ENCODE results near the gene KCNJ5.
"Not testable (repeated sequence)": the region's sequence is repeated elsewhere in the genome, so short reads cannot be mapped to it uniquely, and the experiment has no call there.

The KCNJ5 gene

DNA sequence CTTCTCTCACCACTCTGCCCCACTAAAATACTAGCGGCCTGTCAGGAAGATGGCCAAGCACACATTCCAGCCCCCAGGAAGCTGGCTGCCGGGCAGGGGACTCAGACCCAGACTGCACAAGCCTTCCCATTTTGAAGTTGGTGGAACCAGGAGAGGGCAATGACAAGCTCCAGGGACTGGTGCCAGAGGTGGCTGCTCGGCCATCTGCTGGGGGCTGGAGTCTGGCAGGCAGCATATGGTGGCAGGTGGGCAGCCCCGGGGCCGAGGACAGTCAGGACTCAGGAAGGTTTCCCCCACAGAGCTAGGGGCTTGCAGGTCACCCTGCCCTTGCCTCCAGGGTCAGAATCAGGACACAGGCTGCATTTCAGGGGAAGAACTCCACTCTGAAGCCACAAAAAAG is 22.6 kb downstream of the KCNJ5 start:
- no peak for DNase-seq (ENCODE audit: low spot score)

DNA sequence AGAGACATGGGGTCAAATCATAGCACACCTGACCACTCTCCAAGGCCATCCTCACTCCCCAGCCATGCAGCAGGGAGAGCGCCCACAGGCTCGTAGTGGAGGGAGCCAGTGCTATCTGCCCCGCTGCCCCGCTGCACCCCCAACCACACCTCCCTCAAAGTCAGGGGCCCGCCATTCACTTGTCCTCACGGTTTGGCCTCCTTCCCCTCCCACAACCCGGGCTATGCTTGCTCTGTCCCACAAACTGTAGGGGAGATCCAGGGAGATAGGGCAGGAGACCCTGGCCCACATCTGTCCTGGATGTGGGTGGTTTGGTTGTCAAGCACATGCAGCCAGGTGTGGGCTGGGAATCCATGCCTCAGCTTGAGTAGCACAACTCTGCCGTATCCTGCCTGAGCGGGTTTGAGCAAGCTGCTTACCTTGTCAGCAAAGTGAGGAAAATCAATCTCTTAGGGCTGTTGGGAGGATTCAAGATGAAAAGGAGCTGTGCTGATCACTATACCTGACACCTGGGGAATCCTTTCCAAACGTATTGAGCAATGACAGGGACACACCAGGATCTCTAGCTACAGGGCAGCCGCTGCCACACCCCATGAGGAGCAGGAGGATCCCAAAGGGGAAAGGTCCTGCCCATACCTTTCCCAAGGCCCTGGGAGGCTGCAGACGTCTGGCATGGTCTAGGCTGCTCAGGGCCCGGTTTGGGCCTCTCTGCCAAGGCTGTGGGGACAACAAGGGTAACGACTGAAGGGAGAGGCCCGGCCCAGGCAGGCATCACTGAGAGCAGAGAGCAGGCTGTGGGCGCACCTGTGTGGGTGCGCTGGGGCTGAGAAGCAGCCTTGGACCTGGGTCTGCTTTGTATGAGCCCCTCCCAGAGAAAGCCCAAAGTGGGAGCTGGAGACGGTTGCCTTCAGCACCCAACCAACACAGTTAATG is 23.3 kb downstream of the KCNJ5 start:
- no peak for DNase-seq (ENCODE audit: low spot score)

DNA sequence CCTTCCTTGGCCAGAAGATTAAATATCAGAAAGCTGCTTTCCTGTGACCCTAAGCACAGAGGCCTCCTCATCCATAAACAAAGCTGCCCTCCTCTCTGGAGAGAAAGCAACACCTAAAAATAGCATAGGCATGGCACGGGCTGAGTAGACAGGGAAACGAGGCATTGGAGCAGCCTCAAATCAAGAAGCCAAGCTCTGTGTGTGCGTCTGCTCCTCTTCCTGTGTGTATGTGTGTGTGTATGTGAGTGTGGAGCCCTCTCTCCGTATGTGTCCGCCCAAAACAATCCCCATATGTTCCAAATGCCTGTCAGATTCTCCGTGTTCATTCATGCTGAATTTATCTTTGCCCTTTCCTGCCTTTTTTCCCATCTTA is 24.0 kb downstream of the KCNJ5 start:
- no peak for DNase-seq (ENCODE audit: low spot score)

DNA sequence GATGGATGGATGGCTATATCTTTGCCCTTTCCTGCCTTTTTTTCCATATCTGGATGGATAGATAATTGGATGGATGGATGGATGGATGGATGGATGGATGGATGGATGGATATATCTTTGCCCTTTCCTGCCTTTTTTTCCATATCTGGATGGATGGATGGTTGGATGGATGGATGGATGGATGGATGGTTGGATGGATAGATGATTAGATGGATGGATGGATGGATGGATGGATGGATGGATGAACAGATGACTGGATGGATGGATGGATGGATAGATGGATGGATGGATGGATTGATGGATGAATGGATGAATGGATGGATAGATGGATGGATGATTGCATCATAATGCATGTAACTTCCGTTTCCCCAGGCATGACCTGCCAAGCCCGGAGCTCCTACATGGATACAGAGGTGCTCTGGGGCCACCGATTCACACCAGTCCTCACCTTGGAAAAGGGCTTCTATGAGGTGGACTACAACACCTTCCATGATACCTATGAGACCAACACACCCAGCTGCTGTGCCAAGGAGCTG is 24.9 kb downstream of the KCNJ5 start:
- DNase-seq (ENCODE audit: low spot score) = no peak

DNA sequence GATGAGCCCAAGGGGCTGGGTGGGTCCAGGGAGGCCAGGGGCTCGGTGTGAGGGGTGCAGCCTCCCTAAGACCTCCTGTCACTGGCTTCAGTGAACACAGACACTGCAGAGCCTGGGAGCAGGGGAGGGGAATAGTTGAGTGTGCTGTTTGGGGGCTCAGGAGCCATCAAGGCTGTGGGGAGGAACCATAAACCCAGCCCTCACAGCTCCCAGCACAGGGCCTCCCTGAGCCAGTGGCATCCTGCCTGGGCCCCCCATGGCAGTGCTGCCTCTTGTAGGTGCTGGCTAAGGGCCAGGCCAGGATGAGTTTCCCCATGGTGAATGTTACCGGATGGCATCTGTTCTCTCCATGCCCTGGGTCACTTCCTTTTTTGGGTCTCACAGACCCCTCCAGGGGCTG is 25.5 kb downstream of the KCNJ5 start:
- DNase-seq (ENCODE audit: low spot score) = no peak

DNA sequence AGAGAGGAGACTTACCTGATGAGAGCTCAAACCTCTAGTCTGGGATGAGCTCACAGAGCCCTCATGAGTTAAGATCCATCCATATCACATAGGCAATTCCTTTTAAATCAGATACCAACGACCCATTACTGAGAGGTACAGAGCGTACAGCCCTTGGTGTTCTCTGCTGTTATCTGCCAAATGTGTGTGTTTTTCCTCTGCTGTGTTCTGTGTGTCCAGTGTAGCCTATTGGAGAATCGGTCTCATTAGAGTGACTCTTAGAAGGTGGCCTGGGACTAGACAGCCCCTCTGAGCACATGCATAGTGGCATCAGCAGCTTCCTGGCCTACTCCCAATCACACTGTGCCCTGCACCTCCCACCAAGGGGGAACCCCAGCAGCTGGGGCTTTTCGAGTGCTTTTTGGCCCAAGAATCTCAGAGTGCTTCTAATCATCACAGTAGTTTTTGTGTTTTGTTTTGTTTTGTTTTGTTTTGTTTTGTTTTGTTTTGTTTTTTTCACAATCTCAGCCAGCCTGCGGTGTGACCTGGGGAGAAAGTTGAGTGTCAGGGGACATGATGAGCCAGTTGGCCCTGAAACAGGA is 26.1 kb downstream of the KCNJ5 start:
- DNase-seq (ENCODE audit: low spot score) = no peak

DNA sequence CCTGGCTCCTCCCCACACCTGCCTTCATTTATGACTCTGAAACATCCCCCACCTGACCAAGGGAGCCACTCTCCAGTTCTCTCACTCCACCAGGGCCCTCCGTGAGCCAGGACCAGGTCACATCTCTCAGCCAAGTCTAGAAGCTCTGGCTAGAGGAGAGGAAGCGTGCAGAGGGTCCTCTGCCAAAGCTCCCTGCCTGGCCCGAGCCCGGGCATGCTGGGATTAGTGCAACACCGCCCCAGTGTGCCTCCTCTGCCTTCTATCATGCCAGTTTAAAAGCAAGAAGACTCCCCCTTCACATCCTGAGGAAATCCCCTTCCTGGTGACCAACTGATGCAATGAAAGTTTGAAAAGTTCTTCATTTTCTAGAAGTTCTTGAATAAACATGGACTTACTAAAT is 28.1 kb downstream of the KCNJ5 start:
- no peak for DNase-seq (ENCODE audit: low spot score)

DNA sequence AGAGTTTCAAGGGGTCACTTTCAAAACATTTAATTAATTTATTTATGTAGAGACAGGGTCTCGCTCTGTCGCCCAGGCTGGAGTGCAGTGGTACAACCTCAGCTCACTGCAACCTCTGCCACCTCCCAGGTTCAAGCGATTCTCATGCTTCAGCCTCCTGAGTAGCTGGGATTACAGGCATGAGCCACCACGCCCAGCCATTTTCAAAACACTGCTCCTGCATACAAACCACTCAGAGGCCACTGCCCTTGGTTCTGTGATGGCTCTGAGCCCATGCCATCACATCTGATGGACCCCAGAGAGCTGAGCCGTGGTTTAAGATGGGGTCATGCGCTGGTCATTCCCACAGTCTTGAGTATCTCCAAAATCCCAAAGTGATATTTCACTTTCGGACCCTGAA is 28.5 kb downstream of the KCNJ5 start:
- not testable (repeated sequence) for DNase-seq (ENCODE audit: low spot score)

DNA sequence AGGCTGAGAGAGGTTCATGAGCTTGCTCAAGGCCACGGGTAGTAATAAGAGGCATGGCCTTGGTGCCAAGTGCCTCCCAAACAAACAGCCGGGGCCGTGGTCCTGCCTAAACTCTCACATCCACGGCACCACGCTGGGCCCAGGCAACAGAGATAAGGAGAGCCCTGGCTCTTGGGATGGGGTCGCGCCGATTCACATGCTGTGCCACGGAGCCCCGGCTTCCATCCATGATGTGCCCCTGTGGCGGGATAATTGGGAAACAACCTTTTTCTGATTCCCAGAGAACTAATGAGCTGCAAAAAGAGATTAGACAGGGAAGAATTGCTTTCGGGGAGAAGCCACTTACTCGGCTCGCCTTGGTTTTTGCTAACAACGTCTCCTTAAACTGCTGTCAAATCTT is 29.5 kb downstream of the KCNJ5 start:
- no peak for DNase-seq (ENCODE audit: low spot score)

DNA sequence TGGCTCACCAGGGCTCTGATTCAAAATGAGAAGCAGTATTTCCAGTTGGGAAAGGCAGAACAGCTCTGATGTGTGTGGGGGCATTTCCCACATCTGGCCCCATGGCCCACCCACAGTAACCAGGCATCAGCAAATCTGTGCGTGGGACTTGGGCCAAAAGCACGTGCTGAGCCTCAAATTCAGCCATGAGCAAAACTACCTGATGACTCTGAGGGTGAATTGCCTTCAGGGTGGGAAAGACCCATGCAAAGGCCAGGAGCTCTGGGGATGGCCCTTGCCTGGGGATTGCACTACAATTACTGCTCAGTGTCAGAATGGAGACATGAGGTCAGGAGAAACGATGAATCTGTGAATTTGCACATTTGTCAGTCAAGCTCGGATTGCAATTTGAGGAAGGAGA is 30.6 kb downstream of the KCNJ5 start:
- DNase-seq (ENCODE audit: low spot score) = no peak

DNA sequence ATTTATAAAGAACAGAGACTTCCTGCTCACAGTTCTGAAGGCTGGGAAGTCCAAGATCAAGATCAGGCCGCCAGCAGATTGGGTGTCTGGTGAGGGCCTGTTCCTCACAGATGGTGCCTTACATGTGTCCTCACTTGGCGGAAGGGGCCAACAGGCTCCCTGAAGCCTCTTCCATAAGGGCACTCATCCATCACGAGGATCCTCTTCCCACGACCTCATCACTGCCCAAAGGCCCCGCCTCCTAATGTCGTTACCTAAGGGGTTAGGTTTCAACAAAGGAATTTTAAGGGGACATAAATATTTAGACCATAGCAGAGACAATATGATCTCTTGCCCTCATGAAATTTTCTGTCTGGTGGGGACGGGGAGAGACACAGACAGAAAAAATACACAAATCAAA is 32.9 kb downstream of the KCNJ5 start:
- no peak for DNase-seq (ENCODE audit: low spot score)

DNA sequence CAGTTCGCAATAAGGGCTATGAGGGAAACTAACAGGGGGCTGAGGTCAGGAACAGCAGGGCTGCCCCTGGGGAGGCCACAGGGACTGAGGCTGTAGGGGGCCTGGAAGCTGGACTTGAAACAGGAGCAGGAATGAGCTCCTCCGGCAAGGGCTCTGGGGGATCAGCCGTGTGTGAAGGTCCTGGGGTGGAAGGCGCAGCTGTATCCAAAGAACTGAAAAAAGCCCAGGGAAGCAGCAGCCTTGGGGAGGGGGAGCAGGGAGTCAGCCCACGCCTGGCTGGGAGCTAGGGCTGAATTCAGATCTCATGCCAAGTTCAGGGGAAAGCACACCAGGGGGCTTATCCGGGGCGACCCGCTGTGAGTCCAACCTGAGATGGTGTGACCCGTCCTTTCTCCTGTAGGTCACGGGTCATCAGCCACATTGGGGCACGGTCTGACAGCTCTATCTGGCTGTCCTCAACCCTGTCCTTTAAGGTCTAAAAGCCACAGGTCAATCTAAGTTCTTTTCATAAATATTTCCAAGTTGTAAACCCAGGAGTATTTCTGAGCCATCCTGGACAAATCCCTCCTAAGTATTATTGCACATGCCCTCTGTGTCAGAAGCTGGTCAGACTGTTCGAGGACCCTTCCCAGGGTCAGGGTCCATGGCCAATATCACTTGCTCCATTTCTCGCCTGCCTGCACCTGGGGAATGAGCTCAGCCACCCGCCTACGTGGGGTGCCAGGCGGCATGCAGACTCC is 33.5 kb downstream of the KCNJ5 start:
- DNase-seq (ENCODE audit: low spot score) = no peak

DNA sequence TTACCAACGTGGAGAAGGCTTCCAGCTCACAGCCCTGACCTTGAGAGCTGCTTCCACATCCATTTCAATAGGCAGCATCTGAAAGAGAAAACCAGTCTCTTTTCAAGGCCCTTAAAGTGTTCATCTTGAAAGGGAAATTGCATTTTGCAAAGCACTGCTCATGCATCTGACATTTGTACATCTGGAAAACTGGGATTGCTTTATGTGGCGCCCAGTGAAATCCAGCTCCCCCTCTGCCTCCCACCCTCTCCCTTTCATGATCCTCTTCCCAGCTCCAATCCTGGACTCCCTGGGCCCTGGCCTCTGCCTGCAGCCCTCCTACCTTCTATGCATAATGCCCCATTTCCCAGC is 34.1 kb downstream of the KCNJ5 start:
- no peak for DNase-seq (ENCODE audit: low spot score)

DNA sequence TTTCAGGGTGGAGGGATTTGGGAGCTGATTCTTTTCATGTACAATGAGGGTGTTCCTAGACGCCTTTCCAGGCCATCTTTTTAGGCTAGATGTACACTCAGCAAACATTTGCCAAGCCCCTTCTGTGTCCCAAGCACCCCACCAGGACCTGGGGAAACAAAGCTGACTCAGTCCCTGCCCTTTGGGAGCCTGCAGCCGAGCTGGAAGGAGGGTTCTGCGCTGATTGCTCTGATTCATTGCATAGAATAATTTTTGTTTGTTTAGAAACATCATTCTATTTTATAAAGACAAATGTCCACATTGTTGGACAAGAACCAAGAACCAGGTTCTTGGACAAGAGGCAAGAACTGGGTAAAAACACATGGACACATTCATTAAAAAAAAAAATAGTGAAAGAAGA is 34.8 kb downstream of the KCNJ5 start:
- DNase-seq (ENCODE audit: low spot score) = no peak

DNA sequence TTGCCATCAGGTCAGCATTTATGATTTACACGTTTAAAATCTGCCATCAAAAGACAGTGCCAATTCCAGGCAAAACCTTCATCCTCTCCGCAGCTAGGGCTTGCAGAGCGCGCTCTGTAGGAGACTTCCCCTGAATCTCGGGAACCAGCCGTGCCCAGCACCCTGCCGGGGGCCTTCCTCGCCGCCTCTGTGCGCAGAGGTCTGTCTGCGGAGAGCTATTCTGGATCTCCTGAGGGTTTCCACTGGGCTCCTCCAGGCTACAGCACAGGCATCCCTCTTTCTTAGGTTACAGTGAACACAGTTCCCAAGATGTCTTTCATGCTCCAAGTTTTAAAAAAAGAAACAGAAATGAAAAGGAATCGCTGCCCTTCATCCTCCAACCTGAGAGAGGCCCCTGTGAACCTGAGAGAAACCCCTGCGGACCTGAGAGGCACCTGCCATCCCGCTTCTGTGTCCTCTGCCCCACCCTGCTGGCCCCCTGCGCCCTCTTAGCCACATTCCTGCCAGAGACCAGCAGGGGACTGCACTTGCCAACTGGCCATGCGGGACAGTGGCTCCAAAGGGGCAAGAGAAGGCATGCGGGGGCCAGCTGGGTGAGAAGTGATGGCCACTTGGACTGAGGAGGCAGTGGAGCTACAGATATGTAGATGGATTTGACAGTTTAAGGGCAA is 35.4 kb downstream of the KCNJ5 start:
- no peak for DNase-seq (ENCODE audit: low spot score)

DNA sequence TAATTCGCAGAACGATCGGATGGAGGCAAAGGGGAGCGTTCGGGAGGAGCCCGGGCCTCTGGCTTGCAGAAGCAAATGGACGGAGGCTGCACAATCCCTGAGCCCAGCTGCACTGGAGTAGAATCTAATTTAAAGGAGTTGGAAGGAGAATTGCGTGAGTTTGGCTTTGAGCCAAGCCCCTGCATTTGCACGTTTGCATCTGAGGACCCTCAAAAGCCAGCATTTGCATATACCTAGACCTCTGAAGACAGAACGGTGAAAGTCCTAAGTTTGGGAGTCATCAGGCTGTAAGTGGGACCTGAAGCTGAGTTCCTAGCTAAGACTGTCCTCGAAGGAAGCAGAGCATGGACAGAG is 35.9 kb downstream of the KCNJ5 start:
- no peak for DNase-seq (ENCODE audit: low spot score)

DNA sequence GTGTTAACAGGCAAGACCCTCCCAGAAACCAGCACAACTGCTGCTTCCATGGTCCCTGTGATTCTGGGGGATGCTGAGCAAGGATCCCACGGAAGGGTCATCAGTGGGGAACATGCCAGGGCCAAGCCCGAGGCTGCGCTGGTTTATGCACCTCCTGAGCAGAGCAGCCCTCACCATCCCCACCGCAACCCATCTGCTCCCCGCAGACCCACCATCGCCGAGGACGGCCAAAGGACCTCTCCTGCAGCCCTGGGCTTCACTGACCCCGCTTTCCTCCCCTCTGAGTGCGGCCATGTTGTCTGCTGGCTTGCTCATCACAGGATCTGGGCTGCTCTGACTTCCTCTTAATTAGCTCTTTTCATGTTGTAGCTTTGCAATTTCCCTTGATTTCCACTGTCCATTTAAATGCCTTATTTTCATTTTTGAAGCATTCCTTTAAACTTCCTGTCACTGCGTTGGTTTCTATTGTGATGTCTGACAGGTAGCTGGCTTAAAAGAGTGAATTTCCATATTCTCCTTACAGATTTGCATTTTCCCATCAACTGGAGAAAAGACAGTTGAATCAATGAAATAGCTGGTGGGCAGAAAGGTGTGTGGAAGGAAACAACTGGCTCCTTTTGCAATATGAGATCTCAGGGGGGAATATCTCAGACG is 36.7 kb downstream of the KCNJ5 start:
- DNase-seq (ENCODE audit: low spot score) = no peak

DNA sequence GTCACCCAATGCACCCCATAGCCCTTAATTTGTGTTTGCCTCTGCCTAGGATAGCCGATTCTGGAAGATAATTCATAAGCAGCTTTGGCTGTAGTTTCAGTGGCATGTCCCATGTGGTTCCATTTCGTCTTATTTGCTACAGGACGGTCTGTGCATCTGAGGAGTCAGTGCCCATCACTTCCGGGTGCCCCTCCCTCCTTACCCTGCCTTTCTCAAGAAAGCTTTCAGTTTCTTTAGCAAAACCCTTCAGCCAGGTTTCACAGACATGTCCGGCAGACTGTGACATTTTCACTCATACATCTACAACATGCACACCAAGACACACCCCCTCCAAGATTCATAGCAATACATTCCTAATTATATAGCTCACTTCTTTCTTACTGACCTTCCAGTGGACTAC is 37.2 kb downstream of the KCNJ5 start:
- DNase-seq (ENCODE audit: low spot score) = no peak

DNA sequence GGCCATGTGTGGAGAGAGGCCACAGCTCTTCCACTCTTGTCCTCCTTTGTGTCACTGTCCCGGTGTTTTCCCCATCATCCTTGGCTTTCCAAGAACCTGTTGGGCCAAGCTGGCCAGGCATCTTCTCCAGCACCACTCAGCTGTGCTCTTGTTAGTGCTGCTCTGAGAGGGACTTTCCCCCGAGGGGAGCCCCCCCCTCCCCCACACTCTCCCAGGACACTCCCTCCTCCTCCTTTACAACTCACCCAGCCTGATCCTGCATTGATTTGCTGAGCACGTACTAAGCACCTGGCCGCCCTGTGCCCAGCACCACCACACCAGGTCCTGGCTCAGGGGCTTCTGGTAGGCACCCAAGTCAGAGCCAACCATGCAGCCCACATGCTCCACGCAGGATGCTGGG is 38.3 kb downstream of the KCNJ5 start:
- DNase-seq (ENCODE audit: low spot score) = no peak

DNA sequence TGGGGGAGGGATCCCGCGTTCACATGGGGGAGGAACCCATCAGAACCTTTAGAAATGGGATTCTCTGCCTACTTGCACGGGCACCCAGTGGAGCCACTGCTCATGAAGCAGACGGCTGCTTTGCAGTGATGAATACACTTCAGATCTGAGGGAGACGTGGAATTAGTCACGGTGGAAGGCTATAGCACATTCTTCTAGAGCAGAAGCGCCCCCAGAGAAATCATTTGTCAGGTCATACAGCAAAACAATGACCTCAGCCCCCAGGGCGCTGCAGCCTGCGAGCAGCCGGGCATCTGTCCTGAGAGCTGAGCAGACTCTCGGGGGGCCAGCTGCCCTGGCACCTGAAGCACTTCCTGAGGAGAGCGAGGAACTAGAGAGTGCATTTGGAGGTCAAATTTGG is 38.8 kb downstream of the KCNJ5 start:
- DNase-seq (ENCODE audit: low spot score) = peak; percentile 60

DNA sequence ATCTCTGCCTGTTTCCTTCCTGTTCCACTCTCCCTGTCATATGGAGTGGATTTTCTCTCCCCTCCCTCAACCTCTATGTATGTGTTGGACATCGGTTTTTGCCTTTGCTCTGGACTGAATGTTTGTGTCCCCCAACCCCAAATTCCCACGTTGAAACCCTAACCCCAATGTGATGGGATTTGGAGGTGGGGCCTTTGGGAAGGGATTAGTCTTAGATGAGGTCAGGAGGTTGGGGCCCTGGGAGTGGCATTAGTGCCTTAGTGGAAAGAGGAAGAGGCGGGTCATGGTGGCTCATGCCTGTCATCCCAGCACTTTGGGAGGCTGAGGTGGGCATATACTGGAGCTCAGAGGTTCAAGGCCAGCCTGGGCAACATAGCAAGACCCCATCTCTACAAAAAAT is 39.9 kb downstream of the KCNJ5 start:
- no peak for DNase-seq (ENCODE audit: low spot score)

DNA sequence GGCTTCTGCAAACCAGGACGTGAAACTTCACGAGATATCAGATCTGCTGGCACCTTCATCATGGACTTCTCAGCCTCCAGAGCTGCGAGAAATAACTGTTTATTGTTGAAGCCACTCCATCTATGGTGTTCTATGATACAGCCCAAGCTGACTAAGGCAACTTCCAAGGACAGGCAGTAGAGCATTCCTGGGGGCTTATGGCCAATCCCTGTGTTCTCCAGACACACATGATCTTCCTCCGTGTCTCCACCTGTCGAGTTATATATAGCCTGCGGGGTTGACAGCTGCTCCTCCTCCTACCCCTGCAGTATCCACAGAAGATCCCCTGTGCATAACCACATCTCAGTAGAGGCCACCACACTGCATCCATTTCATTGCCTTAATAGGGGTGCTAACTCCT is 40.5 kb downstream of the KCNJ5 start:
- DNase-seq (ENCODE audit: low spot score) = no peak

All from kidney capillary endothelial cell (primary cell).